HG02759 (cell line): ENCODE data around the gene TAAR2.
"Not testable (repeated sequence)": the region's sequence is repeated elsewhere in the genome, so short reads cannot be mapped to it uniquely, and the experiment has no call there.

Experiments used
- ATAC-seq: cut with Tn5 transposase; IDR thresholded peaks from one replicate; pipeline ENCODE4 v1.9.1; 2021; ENCODE audit warnings: mild to moderate bottlenecking, moderate library complexity; ENCODE audit not compliant: unreplicated experiment

Gene TAAR2, protein sequence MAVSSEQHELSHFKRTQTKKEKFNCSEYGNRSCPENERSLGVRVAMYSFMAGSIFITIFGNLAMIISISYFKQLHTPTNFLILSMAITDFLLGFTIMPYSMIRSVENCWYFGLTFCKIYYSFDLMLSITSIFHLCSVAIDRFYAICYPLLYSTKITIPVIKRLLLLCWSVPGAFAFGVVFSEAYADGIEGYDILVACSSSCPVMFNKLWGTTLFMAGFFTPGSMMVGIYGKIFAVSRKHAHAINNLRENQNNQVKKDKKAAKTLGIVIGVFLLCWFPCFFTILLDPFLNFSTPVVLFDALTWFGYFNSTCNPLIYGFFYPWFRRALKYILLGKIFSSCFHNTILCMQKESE

GRCh38 chr6:132624175-132624574 lies at the start of gene TAAR2:
TAAR2 (minus strand) TSS chr6:132624275; CDS start chr6:132624275, 0 bp downstream.
- no peak for ATAC-seq

DNA sequence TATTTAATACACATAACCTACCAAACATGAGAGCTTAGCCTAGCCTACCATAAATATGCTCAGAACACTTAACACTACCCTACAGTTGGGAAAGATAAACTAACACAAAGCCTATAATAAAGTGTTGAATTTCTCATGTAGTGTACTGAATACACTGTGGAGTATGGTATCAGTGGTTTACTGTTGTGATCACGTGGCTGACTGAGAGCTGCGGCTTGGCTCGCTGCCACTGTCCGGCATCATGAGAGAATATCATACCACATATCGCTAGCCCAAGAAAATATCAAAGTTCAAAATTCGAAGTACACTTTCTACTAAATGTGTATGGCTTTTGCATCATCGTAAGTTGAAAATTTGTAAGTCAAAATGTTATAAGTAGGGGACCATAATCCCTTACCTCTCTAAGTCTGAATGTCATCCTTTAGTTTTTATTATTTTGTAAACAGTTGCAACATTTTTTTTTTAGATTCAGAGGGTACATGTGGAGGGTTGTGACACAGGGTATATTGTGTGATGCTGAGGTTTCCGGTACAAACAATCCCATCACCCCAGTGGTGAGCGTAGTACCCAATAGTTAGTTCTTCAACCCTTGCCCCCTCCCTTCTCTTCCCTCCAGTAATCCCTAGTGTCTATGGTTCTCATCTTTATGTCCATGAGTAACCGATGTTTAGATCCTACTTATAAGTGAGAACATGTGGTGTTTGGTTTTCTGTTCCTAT lies 49.5 kb upstream of the TAAR2 start:
- ATAC-seq: no peak

- ATAC-seq: no peak
Measured at GRCh38 chr6:132671295-132671694, 47.2 kb upstream of the TAAR2 start.

DNA sequence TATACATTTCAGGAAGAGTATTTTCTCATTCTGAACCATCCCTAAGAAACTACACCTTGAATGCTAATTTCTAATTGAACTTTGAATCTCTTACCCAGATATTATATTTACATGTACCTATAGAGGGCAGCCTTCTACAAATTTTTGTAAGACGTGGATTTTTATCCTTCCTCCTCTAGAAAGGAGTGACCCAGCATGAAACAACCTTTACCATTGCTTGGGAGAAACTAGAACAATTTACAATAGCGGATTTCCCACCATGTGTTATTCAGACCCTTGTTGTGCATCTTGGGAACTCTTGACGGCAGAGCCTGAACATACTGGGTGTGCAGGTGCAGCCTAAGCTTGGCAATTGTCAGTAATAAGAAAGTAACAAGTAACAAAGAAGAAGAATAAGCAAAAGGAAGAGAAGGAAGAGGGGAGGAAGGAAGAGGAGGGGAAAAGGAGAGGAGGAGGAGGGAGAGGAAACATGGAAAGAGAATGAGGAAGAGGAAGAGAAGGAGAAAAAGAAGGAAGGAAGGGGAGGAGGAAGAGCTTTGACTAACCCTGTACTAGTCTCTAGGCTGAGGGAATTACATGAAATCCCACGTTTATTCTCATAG lies 45.7 kb upstream of the TAAR2 start:
- no peak for ATAC-seq

DNA sequence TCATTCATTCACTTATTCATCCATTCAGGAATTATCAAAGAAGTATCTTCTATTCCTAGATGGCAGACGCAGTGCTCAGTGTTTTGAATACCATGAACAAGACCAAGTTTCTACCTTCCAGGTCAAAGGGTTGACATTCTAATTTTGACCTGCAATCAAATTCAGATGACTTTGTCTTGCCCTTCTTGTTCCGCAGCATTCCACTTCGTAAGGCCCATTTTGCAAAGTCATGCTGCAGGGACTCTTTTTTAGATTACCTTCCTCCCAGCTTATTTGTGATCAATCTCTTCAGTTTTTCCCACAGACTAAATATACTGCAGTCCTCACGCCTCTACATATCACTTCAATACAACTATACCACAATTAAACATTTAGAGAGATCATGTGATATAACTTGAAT lies 42.0 kb upstream of the TAAR2 start:
- ATAC-seq: no peak

- ATAC-seq: no peak
Measured at GRCh38 chr6:132664309-132665034, 40.4 kb upstream of the TAAR2 start.

- ATAC-seq: no peak
Measured at GRCh38 chr6:132663661-132664060, 39.6 kb upstream of the TAAR2 start.

DNA sequence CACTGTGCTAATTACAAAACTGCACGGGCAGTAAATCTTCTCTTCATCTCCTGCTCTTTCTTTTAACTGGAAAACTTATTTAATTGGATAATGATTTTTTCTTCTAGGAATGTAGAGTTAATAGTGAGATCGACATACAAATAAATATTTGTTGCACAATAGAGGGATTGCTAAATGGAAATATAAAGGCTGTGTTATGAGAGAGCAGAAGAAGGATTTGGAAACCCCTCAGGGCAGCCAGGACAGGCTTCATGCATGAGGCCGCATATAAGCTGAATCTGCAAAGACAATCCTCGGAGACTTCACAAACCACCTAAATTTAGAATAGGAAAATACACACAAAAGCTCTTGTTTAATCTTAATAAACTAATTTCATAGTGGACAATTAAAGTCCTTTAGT lies 37.8 kb upstream of the TAAR2 start:
- no peak for ATAC-seq

- ATAC-seq: no peak
Measured at GRCh38 chr6:132659082-132659481, 35.0 kb upstream of the TAAR2 start, which contains the start of gene TAAR1. TAAR1 (minus strand) TSS chr6:132659182; CDS start chr6:132646003, 13,179 bp downstream.

DNA sequence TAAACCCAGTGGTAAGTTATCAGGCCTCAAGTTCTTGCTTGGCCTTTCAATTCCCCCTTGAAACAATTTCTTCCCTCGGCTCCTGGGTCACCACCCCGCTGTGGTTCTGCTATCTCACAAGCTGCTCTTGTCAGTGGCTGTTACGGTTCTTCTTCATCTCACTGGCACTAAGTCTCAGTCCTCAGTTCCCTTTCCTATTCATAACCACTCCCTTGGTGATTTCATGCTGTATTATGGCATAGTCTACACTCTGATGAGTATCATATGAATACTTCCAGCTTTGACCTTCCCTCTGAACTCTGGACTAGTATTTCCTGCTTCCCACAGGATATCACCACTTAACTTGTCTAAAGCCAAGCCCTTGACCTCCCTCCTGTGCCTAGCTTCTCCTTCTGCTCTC lies 27.0 kb upstream of the TAAR2 start:
- no peak for ATAC-seq

DNA sequence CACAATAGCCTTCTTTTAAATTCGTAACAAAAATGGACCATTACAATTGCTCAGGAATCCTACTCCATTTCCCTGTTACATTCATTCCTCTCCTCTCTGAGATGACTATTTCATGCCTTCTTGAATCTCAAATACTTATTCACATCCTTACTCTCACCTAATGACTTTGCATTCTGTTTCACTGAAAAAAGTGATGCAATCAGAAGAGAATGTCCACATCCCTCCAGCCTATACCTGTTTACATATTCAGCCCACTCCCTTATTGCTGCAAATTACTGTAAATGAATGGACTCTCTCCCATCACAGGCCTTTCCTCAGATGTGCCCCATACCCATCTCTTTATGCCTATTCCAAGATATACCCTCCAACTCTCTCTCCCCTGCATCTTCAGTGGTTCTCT lies 26.4 kb upstream of the TAAR2 start:
- no peak for ATAC-seq

DNA sequence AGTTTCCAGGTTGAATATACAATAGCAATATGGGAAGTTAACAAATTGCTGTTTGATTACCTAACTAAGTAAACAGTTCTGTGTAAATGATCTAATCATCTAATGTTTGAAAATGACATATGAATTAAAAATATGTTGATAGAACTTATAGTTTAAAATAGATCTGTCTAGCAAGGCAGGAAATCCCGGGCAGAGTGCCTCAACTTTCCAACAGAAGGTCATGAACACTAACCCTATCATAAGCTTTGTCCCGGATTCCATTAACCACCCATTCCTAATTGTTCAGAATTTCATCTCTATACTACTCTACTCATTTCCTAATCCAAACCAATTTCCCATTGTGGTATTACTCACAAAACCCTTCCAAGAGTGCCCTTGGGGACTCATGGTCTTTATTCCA lies 24.8 kb upstream of the TAAR2 start:
- ATAC-seq: no peak

- ATAC-seq: peak; percentile 80
Measured at GRCh38 chr6:132648356-132648755, 24.3 kb upstream of the TAAR2 start.

GRCh38 chr6:132643547-132643946 lies 19.5 kb upstream of the TAAR2 start:
- ATAC-seq: peak; percentile 58

DNA sequence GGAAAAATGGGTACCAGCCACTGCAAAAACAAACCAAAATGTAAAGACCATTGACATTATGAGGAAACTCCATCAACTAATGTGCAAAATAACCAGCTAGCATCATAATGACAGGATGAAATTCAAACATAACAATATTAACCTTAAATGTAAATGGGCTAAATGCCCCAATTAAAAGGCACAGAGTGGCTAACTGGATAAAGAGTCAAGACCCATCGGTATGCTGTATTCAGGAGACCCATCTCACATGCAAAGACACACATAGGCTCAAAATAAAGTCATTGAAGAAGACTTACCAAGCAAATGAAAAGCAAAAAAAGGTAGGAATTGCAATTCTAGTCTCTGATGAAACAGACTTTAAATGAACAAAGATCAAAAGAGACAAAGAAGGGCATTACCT lies 13.1 kb upstream of the TAAR2 start:
- ATAC-seq: not testable (repeated sequence)

GRCh38 chr6:132635906-132636305 lies 11.8 kb upstream of the TAAR2 start:
- ATAC-seq: not testable (repeated sequence)

DNA sequence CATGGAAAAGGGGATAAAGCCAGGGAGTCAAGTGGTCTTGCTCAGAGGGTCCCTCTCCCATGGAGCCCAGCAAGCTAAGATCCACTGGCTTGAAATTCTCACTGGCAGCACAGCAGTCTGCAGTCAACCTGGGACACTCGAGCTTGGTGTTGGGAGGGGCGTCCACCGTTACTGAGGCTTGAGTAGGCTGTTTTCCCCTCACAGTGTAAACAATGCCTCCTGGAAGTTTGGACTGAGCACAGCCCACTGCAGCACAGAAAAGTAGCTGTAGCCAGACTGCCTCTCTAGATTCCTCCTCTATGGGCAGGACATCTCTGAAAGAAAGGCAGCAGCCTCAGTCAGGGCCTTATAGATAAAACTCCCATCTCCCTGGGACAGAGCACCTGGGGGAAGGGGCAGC lies 11.2 kb upstream of the TAAR2 start:
- not testable (repeated sequence) for ATAC-seq

DNA sequence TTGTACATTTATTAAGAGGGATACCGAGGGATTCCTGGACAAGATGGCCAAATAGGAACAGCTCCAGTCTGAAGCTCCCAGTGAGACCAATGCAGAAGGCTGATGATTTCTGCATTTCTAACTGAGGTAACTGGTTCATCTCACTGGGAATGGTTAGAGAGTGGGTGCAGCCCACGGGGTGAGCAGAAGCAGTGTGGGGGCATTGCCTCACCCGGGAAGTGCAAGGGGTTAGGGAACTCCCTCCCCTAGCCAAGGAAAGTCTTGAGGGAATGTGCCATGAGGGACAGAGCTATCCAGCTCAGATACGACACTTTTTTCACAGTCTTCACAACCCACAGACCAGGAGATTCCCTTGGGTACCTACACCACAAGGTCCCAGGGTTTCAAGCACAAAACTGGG lies 10.7 kb upstream of the TAAR2 start:
- ATAC-seq: no peak

DNA sequence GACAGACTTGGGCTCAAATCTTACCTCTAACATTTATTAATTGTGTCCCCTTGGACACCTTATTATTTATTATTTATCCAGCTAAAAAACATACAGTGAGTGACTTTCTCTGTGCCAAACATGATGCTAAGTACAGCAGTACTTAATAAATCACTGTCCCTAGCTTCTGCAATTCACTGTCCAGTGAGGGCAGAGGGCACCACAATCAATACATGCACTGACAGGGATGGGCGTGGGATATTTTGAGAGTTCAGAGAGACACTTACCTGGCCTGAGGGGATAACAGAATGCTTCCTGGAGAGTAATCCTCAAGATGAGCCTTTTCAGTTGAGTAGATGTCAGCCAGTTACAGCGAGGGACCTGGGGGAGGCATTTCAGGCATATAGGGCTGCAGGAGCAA lies 9.3 kb upstream of the TAAR2 start:
- no peak for ATAC-seq

- no peak for ATAC-seq
Measured at GRCh38 chr6:132623106-132623845, 799 bp downstream of the TAAR2 start.

DNA sequence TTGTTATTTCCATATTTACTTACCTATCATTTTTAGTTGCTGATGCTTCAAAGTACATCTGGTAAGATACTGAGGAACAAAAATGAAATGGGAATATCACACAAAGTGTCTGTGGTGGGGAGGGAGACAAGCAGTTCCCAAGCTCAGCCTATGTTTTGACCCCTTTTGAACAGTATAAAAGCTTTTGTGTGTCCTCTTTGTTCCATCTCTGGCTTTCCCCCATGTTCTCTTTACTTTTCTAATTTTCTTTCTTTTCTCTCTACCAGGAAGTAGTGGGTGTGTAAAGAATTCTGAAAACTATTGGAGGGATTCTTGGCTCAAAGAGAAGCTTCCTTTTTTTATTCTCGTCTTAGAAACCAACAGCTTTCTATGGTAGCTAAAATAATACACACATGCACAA lies 7.4 kb downstream of the TAAR2 start:
- no peak for ATAC-seq
